Measurements from ENCODE around the gene SLCO4A1. TPM values are rescaled to one million over a fixed set of nuclear protein-coding genes. Genes with fewer than 3 reads are reported as not detected.
A peak's percentile ranks its signal among the peaks of the same experiment; 100 is the strongest.

SLCO4A1 gene
- total RNA-seq, 4 donors from 2014 or later = 15.9 to 20.2 (median 19.2) TPM

DNA sequence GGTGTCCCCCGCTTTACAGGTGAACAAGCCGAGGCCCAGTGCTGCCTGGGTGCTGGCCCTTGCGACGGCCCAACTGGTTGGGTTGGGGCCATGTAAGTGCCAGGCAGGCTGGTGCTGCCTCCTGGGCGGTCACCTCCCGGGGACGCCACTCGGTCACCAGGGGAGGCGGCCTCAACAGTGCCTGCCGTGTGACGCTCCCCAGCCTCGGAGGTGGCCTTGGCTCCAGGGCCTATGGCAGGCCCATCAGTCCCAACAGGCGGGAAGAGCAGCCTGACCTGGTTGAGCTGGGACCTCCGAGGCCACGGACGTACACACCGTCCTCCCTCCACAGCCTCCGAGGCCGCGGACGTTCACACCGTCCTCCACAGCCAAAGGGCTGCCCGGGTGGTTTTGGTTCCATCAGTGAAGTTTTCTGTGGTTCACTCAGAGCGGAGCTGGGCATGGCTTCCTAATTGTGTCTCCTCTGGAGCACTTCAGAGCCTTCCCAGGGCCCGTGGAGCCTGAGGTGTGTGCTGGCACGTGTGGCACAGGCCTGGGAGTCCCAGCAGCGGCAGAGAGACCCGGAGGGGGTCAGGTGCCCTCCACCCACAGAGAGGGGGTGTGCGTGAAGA, 19.3 kb upstream of the SLCO4A1 start:
- peaks cover 3 to 48% (median 29%) of the 10 kb centered on the region in 3 donors for H3K4me1 ChIP-seq
- H3K27ac ChIP-seq = peak overlapping the region; percentile 70 to 90 (median 86)
- H3K9me3 ChIP-seq = no peaks in the 10 kb centered on the region
- peak overlapping the region in 1 of 2 donors; percentile 22 for H3K4me3 ChIP-seq
- H3K27me3 ChIP-seq = peaks cover 15% of the 10 kb centered on the region
- TF ChIP-seq POLR2A (IDR thresholded peaks at IDR 0.05) (peak; percentile 3 to 13), EP300 (IDR thresholded peaks at IDR 0.05) (no peak)
- ATAC-seq = no peak
- WGBS, 2 donors (ENCODE audit: low coverage in 1 of 2) = no CpG with 5 or more reads among the region's 29 CpGs
- no peaks in the 10 kb centered on the region for H3K36me3 ChIP-seq

GRCh38 chr20:62623488-62624324, 18.6 kb upstream of the SLCO4A1 start:
- WGBS, 2 donors (ENCODE audit: low coverage in 1 of 2) = 39% methylated on average over 10 of the region's 23 CpGs; no CpG with 5 or more reads in 1 of the 2 donors
- TF ChIP-seq EP300 (IDR thresholded peaks at IDR 0.05) (peak; percentile 44), POLR2A (IDR thresholded peaks at IDR 0.05) (peak; percentile 23 to 37), POLR2AphosphoS5 (IDR thresholded peaks at IDR 0.05) (peak; percentile 85)
- TF ChIP-seq, protein P1, sequence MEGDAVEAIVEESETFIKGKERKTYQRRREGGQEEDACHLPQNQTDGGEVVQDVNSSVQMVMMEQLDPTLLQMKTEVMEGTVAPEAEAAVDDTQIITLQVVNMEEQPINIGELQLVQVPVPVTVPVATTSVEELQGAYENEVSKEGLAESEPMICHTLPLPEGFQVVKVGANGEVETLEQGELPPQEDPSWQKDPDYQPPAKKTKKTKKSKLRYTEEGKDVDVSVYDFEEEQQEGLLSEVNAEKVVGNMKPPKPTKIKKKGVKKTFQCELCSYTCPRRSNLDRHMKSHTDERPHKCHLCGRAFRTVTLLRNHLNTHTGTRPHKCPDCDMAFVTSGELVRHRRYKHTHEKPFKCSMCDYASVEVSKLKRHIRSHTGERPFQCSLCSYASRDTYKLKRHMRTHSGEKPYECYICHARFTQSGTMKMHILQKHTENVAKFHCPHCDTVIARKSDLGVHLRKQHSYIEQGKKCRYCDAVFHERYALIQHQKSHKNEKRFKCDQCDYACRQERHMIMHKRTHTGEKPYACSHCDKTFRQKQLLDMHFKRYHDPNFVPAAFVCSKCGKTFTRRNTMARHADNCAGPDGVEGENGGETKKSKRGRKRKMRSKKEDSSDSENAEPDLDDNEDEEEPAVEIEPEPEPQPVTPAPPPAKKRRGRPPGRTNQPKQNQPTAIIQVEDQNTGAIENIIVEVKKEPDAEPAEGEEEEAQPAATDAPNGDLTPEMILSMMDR (IDR thresholded peaks at IDR 0.05) = no peak
- no peaks in the 10 kb centered on the region for H3K9me3 ChIP-seq
- ATAC-seq = peak; percentile 91
- H3K27me3 ChIP-seq = peaks cover 8% of the 10 kb centered on the region
- peak overlapping the region; percentile 70 to 90 (median 86) for H3K27ac ChIP-seq
- H3K36me3 ChIP-seq = no peaks in the 10 kb centered on the region
- peaks cover 3 to 50% (median 29%) of the 10 kb centered on the region in 3 donors for H3K4me1 ChIP-seq
- H3K4me3 ChIP-seq = peak overlapping the region in 1 of 2 donors; percentile 22

DNA sequence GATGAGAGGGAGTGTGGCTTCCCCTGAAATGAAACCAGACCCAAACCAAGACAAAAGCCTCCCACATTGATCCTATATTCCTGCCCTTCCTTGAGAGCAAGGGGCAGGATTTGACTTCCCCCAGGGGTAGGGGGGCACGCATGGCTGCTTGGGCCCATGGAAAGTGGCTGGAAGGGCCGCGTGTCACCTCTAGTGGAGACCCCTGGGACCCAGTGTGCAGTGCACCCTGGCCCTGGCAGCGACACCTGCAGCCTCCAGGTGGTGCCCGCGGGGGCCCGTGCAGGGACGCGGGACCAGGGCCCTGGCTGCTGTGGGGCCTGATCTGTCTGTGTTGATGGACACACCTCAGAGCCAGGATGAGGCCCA, 18.0 kb upstream of the SLCO4A1 start:
- TF ChIP-seq, protein P1 (IDR thresholded peaks at IDR 0.05) = no peak
- TF ChIP-seq POLR2A (IDR thresholded peaks at IDR 0.05) = no peak
- no peak for TF ChIP-seq POLR2AphosphoS5 (IDR thresholded peaks at IDR 0.05)
- TF ChIP-seq EP300 (IDR thresholded peaks at IDR 0.05) = no peak
- peak overlapping the region in 1 of 2 donors; percentile 12 for H3K4me3 ChIP-seq
- no peak for ATAC-seq
- H3K4me1 ChIP-seq = peaks cover 3 to 44% (median 29%) of the 10 kb centered on the region in 3 donors
- WGBS, 2 donors (ENCODE audit: low coverage in 1 of 2) = no CpG with 5 or more reads among the region's 9 CpGs
- no peaks in the 10 kb centered on the region for H3K36me3 ChIP-seq
- H3K27ac ChIP-seq = peak overlapping the region; percentile 70 to 90 (median 86)
- H3K9me3 ChIP-seq = no peaks in the 10 kb centered on the region
- H3K27me3 ChIP-seq = peaks cover 8% of the 10 kb centered on the region

- Histone ChIP-seq H3K9me3 (no peaks in the 10 kb centered on the region), H3K27ac (peak overlapping the region in 3 of 4 donors; percentile 82 to 90 (median 89)), H3K36me3 (no peaks in the 10 kb centered on the region), H3K4me3 (no peak overlapping the region), H3K27me3 (peaks cover 10% of the 10 kb centered on the region), H3K4me1 (peaks cover 3 to 44% (median 29%) of the 10 kb centered on the region in 3 donors)
- TF ChIP-seq POLR2AphosphoS5 (IDR thresholded peaks at IDR 0.05) = no peak
- peak in 1 of 2 donors; percentile 1 for TF ChIP-seq POLR2A (IDR thresholded peaks at IDR 0.05)
- WGBS, 2 donors (ENCODE audit: low coverage in 1 of 2) = 64 to 91% methylated on average over 7 to 9 of the region's 32 CpGs
- no peak for ATAC-seq
These were observed 17.4 kb upstream of the SLCO4A1 start for GRCh38 chr20:62624719-62625453.

GRCh38 chr20:62625516-62625915, 16.8 kb upstream of the SLCO4A1 start:
- ATAC-seq = no peak
- Histone ChIP-seq H3K36me3 (no peaks in the 10 kb centered on the region), H3K27ac (peak overlapping the region in 3 of 4 donors; percentile 82 to 90 (median 89)), H3K4me1 (peaks cover 3 to 44% (median 29%) of the 10 kb centered on the region in 3 donors), H3K4me3 (no peak overlapping the region), H3K9me3 (no peaks in the 10 kb centered on the region), H3K27me3 (peaks cover 11% of the 10 kb centered on the region)
- 100% methylated on average over 5 of the region's 21 CpGs; no CpG with 5 or more reads in 1 of the 2 donors for WGBS, 2 donors (ENCODE audit: low coverage in 1 of 2)
- no peak for TF ChIP-seq EP300 (IDR thresholded peaks at IDR 0.05)
- TF ChIP-seq, protein P1 (IDR thresholded peaks at IDR 0.05) = no peak
- TF ChIP-seq POLR2AphosphoS5 (IDR thresholded peaks at IDR 0.05) = no peak
- TF ChIP-seq POLR2A (IDR thresholded peaks at IDR 0.05) = no peak
